CMK (cell line): ENCODE results near the gene RPS10.
"Not testable (repeated sequence)": the region's sequence is repeated elsewhere in the genome, so short reads cannot be mapped to it uniquely, and the experiment has no call there.

Experiments used
- DNase-seq: peaks from one replicate; pipeline ENCODE4 v3.0.0-alpha.2; 2010; ENCODE audit warnings: low read depth

The RPS10 gene

DNA sequence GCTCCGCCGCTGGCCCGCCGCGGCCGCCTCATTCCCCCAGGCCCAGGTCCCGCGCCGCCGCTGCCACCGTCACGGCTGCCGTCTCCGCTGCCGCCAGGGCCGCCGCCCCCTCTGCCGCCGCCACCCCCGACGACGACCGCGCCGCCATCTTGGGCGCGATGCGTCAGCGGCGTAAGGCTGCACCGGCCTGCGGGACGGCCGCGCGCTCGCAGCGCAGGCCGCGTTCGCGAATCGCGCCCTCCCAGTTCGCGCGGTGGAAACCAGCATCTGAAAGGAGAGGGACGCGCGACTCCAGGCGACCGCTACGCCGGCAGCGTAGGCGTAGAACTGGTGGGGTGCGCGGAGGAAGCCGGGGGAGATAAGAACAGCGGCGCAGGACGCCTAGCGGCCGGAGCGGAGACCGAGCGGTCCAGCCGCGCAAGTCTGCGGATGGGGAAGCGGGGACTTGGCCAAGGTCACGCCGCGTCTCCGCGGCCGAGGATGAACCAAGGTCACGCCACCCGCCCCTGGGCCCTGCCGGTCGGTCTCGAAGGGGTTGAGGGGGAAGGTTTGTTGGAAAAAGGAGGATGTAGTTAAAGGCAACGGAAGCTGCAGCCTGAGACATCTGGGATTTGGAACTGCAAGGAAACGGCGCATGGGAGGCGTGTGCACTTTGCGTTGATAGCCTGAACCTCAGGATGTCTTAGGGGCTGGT lies 33.2 kb downstream of the RPS10 start, which contains the start of gene NUDT3:
TSS of gene NUDT3 (minus strand) at position 173 of the 694 bp plus-strand sequence. CDS start 307 bp downstream, outside the sequence.
- peak; percentile 86 for DNase-seq

GRCh38 chr6:34391786-34392496 lies 33.9 kb downstream of the RPS10 start:
- DNase-seq = peak; percentile 50

GRCh38 chr6:34391473-34391785 lies 34.4 kb downstream of the RPS10 start:
- no peak for DNase-seq

GRCh38 chr6:34390531-34391472 lies 35.1 kb downstream of the RPS10 start:
- no peak for DNase-seq

GRCh38 chr6:34389034-34389433 lies 36.8 kb downstream of the RPS10 start:
- no peak for DNase-seq

DNA sequence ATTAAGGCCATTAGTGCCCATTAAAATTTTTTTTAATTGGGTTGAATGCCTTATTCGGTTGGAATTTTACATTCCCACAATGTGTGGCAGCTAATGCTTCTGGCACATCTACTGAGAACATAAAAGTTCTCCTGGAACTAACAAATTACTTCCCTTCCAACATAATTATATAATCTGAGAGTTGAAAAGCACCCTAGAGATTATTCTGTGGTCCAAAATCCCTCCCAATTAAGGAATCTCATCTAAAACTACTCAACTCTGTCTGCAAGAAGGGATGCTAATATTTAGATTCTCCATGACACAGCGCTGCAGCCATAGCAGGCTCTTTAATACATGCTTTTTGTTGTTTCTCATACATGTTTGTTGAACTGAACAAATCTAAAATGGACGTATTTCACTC lies 37.4 kb downstream of the RPS10 start:
- no peak for DNase-seq

DNA sequence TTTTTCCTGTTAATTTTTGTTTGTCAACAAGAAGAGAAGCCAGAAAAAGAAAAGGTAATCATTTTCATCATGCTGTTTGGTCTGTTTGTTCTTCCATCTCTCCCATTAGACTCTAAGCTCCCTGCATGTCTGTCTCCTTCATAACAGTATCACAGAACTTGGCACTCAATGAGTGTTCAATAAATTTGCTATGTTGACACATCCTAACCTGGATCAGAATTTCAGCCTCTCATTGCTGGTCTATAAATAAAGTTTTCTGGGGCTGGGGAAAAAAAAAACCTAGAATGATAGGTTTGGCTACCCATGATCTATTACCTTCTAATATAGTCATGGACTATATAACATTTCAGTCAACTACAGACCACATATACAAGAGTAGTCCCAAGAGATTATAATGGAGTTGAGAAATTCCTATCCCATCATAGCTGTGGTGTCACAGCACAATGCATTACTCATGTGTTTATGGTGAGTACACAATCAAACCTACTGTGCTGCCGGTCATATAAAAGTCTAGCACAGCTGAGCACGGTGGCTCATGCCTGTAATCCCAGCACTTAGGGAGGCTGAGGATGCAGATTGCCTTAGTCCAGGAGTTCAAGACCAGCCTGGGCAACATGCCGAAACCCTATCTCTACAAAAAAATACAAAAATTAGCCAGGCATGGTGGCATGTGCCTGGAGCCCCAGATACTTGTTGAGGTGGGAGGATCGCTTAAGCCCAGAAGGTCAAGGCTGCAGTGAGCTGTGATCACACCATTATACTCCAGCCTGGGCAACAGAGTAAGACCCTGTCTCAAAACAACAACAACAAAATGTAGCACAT lies 39.3 kb downstream of the RPS10 start:
- DNase-seq = no peak

DNA sequence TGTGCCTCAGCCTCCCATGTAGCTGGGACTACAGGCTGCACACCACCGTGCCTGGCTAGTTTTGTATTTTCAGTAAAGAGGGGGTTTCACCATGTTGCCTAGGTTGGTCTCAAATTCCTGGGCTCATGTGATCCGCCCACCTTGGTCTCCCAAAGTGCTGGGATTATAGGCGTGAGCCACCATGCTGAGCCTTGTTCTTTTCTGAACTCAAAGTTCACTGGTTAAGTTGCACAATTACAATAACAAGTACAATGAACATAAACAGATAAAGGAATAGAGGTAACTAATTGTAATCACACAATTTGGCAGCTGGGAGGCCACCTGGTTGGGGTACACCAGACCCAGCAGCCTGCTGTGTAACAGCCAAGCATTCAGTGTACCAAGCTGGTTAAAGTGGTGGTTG lies 40.1 kb downstream of the RPS10 start:
- no peak for DNase-seq

DNA sequence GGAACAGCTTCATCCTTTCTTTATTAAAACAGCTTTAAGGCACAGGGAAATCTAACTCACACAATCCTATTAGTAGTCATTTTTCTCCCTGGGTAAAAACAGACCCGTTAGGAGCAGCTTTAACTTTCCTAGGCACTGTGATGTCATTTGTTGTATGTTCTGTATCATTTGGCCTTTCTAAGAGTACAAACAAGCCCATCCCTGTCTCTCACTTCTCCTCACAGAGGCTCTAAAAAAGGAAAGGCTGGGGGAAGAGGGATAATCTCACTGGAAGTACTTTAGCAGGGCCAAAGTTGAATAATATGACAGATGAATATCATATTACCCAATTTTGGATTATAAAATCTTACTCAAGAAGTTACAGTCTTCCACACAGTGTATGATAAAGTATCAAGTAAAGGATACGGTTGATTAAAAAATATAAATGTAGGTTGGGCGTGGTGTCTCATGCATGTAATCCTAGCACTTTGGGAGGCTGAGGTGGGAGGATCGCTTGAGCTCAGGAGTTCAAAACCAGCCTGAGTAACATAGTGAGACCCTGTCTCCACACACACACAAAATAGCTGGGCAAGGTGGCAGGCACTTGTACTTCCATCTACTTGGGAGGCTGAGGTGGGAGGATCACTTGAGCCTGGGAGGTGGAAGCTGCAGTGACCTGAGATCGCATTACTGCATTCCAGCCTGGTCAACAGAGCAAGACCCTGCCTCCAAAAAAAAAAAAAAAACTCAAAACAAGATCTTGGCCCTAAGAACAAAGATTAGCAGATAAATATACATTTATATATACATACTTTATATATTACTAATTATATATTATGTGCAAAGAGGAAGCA lies 41.3 kb downstream of the RPS10 start:
- no peak for DNase-seq

DNA sequence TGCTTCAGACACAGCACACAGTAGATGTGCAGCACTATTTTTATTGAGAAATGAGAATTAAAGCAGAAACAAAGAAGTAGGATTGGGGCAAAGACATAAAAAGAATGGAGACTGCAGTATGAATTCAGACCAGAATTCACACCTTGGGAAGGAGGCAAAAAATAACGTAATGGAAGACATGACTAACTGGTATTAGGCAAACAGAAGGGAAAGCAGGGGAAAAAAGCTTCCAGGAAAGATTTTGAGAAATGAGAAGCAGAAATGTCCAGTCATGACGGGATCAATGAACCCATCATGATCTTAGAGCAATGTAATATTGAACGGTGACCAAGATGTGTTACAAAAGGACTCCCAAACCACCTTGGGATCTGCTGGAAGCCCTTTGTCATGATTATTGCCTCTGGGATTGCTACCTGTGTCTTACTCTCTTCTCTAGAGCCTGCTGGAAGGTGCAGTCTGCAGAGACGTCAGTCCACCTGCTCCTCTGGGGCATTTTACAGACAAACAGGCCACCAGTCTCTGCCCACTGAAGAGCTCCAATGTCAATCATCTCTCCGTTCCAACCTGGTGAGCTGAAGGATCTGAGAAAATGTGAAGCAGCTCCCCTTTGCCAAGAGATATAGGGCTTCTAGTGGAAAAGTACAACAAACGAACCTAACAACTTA lies 42.1 kb downstream of the RPS10 start:
- DNase-seq = no peak

GRCh38 chr6:34383161-34383631 lies 42.7 kb downstream of the RPS10 start:
- DNase-seq = no peak

- DNase-seq = no peak
These were observed 44.8 kb downstream of the RPS10 start for GRCh38 chr6:34381081-34381480.

DNA sequence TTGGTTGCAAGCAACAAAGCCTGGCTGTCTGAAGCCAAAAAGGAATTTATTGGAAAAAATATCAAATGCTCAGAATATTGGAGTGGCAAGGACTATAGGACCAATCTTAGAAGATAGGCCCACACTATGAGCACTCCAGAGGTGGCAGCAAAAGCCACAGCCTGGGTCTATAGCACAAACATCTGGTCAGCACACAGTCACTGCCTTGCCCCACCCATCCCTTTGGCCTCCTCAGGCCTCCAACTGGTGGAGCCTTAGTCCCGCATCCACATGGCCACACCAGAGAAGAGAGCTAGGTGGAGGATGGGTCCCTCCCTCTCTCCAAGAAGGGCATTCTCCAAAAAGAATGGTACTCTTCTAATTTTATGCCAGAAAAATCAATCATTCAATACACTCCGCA lies 47.4 kb downstream of the RPS10 start:
- DNase-seq = no peak

GRCh38 chr6:34377984-34378383 lies 47.9 kb downstream of the RPS10 start:
- DNase-seq = no peak

DNA sequence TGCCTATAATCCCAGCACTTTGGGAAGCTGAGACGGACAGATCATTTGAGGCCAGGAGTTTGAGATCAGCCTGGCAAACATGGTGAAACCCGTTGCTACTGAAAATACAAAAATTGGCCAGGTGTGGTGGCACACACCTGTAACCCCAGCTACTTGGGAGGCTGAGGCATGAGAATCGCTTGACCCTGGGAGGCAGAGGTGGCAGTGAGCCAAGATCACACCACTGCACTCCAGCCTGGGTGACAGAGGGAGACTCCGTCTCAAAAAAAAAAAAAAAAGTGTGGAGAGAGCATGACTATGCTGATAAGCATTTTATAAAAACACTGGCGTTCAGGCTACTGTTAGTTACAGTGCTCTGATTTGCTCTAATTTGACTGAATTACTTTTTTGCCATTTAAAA lies 48.3 kb downstream of the RPS10 start:
- not testable (repeated sequence) for DNase-seq

DNA sequence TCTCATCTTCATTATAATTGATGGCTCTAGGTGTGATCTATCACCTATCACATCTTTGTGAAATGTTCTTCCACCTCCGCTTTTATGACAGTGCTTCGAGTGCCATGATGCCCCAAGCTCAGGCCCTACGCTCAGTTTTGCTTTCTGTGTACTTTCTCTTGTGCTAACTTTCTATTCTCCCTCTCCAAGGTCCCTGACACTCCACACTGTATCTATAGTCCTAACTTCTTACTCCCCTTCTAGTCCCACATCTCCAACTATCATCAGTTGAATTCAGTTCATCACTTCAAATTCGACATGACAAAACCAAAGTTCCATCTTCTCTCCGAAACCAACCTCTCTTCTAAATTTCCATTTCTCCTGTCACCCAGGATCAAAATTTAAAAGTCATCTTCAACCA lies 50.0 kb downstream of the RPS10 start:
- no peak for DNase-seq

DNA sequence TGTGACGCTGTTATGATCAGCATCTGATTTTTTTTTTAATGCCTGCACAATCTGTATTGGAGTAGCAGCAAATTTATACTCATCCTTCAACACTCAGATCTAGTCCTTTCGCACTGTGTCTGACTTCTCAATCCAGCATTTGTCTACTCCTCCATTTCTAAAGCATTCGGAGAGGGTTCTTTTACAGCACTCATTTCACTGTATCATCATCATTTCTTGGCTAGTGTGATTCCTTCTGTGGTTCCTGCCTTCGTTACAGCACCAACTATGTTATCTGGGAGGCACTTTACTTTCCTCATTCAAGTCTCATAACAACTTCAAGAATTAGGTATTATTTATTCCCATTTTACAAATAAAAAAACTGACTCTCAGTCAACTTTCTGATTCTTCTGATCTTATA lies 51.4 kb downstream of the RPS10 start:
- DNase-seq = no peak

DNA sequence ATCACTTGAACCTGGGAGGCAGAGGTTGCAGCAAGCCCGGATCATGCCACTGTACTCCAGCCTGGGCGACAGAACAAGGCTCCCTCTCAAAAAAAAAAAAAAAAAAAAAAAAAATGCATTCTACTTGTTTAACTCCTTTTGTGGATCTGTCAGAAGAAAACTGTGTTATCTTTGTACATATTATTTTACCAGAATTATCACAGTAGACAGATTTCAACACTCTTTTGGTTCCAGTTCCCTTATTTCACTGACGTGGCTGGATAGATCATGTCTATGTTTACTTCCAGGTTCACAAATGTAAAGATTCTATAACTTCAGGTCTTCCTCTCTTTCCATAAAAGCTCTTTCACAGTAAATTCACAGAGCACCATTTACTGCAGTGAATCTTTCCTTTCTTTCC lies 51.8 kb downstream of the RPS10 start:
- no peak for DNase-seq

GRCh38 chr6:34373511-34373910 lies 52.4 kb downstream of the RPS10 start:
- no peak for DNase-seq

DNA sequence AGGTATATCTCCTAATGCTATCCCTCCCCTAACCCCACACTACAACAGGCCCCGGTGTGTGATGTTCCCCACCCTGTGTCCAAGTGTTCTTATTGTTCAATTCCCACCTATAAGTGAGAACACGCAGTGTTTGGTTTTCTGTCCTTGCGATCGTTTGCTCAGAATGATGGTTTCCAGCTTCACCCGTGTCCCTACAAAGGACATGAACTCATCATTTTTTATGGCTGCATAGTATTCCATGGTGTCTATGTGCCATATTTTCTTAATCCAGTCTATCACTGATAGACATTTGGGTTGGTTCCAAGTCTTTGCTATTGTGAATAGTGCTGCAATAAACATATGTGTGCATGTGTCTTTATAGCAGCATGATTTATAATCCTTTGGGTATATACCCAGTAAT lies 54.0 kb downstream of the RPS10 start:
- DNase-seq = not testable (repeated sequence)
